IMR-90 (cell line): ENCODE results near the gene FAM217B. TPM values are rescaled to one million over a fixed set of nuclear protein-coding genes. Genes with fewer than 3 reads are reported as not detected.
A peak's percentile ranks its signal among the peaks of the same experiment; 100 is the strongest.

ENCODE experiments used
- ATAC-seq: fragments of 200-7000 bp; cut with Tn5 transposase; 2 replicates; pipeline ENCODE4 v1.9.1; 2020; ENCODE audit warnings: low read depth, mild to moderate bottlenecking, moderate library complexity
- BruUV-seq: library from RNA; stranded (reverse); fragments of 400-500 nt; replicated peaks from 2 replicates; lab custom pipeline; 2021; lab: Mats Ljungman, UMichigan
- CTCF ChIA-PET: fragments of 300-600 bp; formaldehyde crosslinking; extraction: SDS; loops from one replicate; lab custom pipeline; 2021; ENCODE audit warnings: antibody characterized with exemption; lab: Yijun Ruan, JAX
- POLR2A ChIA-PET: fragments of 300-600 bp; sonication (Branson Sonifier 250); formaldehyde crosslinking; loops from one replicate; lab custom pipeline; 2022; ENCODE audit warnings: antibody characterized with exemption; ENCODE audit not compliant: unreplicated experiment; lab: Charles Lee
- DNase-seq: peaks from one replicate; pipeline ENCODE4 v3.0.0; 2013
- H2AFZ ChIP-seq: replicated peaks from 2 replicates; pipeline ENCODE3; 2013; ENCODE audit warnings: low read length, mild to moderate bottlenecking; ENCODE audit not compliant: poor library complexity
- H2AK5ac ChIP-seq: 2 replicates; pipeline ENCODE4 v1.6.1; 2013; ENCODE audit warnings: low read depth, low read length, inconsistent platforms
- H2AK9ac ChIP-seq: replicated peaks from 2 replicates; pipeline ENCODE3; 2013; ENCODE audit warnings: mild to moderate bottlenecking, low read depth, low read length, moderate library complexity; ENCODE audit not compliant: poor library complexity
- H2BK120ac ChIP-seq: 2 replicates; pipeline ENCODE4 v1.6.1; 2013; ENCODE audit warnings: low read depth, low read length, inconsistent platforms
- H2BK15ac ChIP-seq: 3 replicates; pipeline ENCODE4 v1.6.1; 2013; ENCODE audit warnings: low read depth, low read length, inconsistent platforms
- H2BK20ac ChIP-seq: 2 replicates; pipeline ENCODE4 v1.6.1; 2013; ENCODE audit warnings: low read depth, mild to moderate bottlenecking, inconsistent platforms, low read length, moderate library complexity
- H2BK5ac ChIP-seq: 2 replicates; pipeline ENCODE4 v1.6.1; 2013; ENCODE audit warnings: mild to moderate bottlenecking, low read depth, low read length, inconsistent platforms; ENCODE audit not compliant: poor library complexity, severe bottlenecking
- H3K14ac ChIP-seq: replicated peaks from 2 replicates; pipeline ENCODE4 v1.6.1; 2013; ENCODE audit warnings: low read depth, low read length, inconsistent platforms
- H3K18ac ChIP-seq: 2 replicates; pipeline ENCODE4 v1.6.1; 2013; ENCODE audit warnings: low read depth, low read length, control low read depth
- H3K23ac ChIP-seq: 2 replicates; pipeline ENCODE4 v1.6.1; 2013; ENCODE audit warnings: low read depth, low read length, inconsistent platforms
- H3K27ac ChIP-seq: 2 replicates; pipeline ENCODE4 v1.5.1; 2013; ENCODE audit warnings: mild to moderate bottlenecking, control low read depth, low read length; ENCODE audit not compliant: insufficient read depth
- H3K27me3 ChIP-seq: 2 replicates; pipeline ENCODE4 v1.6.1; 2013; ENCODE audit warnings: low read length; ENCODE audit not compliant: control insufficient read depth, insufficient read depth
- H3K36me3 ChIP-seq: 2 replicates; pipeline ENCODE4 v1.6.1; 2013; ENCODE audit warnings: low read length, mixed read lengths; ENCODE audit not compliant: control insufficient read depth, insufficient read depth
- H3K4ac ChIP-seq: 2 replicates; pipeline ENCODE4 v1.6.1; 2013; ENCODE audit warnings: low read depth, low read length, inconsistent platforms
- H3K4me1 ChIP-seq: 2 replicates; pipeline ENCODE4 v1.6.1; 2013; ENCODE audit warnings: low read length, mixed read lengths; ENCODE audit not compliant: control insufficient read depth, insufficient read depth
- H3K4me2 ChIP-seq: 2 replicates; pipeline ENCODE4 v1.6.1; 2013; ENCODE audit warnings: low read depth, mild to moderate bottlenecking, control low read depth, low read length, moderate library complexity
- H3K4me3 ChIP-seq: 2 replicates; pipeline ENCODE4 v1.5.1; 2013; ENCODE audit warnings: low read depth, mild to moderate bottlenecking, control low read depth, low read length, moderate library complexity; ENCODE audit not compliant: insufficient read depth
- H3K56ac ChIP-seq: 2 replicates; pipeline ENCODE4 v1.6.1; 2013; ENCODE audit warnings: low read length, inconsistent platforms; ENCODE audit not compliant: insufficient read depth; ENCODE audit errors: extremely low read depth
- H3K79me1 ChIP-seq, 2 experiments: 2 replicates each; pipeline ENCODE4 v1.6.1; 2013; ENCODE audit warnings: low read length in 2 of 2, inconsistent platforms in 1 of 2, low read depth in 1 of 2
- H3K9ac ChIP-seq: 2 replicates; pipeline ENCODE4 v1.6.1; 2013; ENCODE audit warnings: low read depth, low read length, control low read depth
- H3K9me1 ChIP-seq: 2 replicates; pipeline ENCODE4 v1.6.1; 2013; ENCODE audit warnings: low read length, inconsistent platforms; ENCODE audit not compliant: insufficient read depth
- H3K9me3 ChIP-seq: 2 replicates; pipeline ENCODE4 v1.6.1; 2013; ENCODE audit warnings: low read length; ENCODE audit not compliant: control insufficient read depth, insufficient read depth
- H4K20me1 ChIP-seq: 2 replicates; pipeline ENCODE4 v1.6.1; 2013; ENCODE audit warnings: low read length, inconsistent platforms; ENCODE audit not compliant: insufficient read depth
- H4K5ac ChIP-seq: 2 replicates; pipeline ENCODE4 v1.6.1; 2013; ENCODE audit warnings: mild to moderate bottlenecking, low read depth, low read length, control low read depth
- H4K8ac ChIP-seq, 2 experiments: 2 replicates each; pipeline ENCODE4 v1.6.1; 2013; ENCODE audit warnings: low read depth in 2 of 2, low read length in 2 of 2, control low read depth in 1 of 2, inconsistent platforms in 1 of 2
- H4K91ac ChIP-seq: 2 replicates; pipeline ENCODE4 v1.6.1; 2013; ENCODE audit warnings: low read depth, low read length, inconsistent platforms; ENCODE audit not compliant: insufficient read depth
- BHLHE40 ChIP-seq: fragments of 150-350 bp; IDR thresholded peaks from 2 replicates; pipeline ENCODE4 v1.6.1; 2016; ENCODE audit warnings: mild to moderate bottlenecking, low read depth, low read length
- CEBPB ChIP-seq: IDR thresholded peaks from 2 replicates; pipeline ENCODE4 v1.6.1; 2012; ENCODE audit warnings: low read depth, low read length, improper control_type of control experiment
- CHD1 ChIP-seq: IDR thresholded peaks from 2 replicates; pipeline ENCODE4 v1.6.1; 2012; ENCODE audit warnings: low read depth, low read length, improper control_type of control experiment
- FOS ChIP-seq: fragments of 150-350 bp; IDR thresholded peaks from 2 replicates; pipeline ENCODE4 v1.6.1; 2016; ENCODE audit warnings: low read depth, low read length
- MAZ ChIP-seq: IDR thresholded peaks from 2 replicates; pipeline ENCODE4 v1.6.1; 2012; ENCODE audit warnings: low read depth, mild to moderate bottlenecking, low read length, improper control_type of control experiment, moderate library complexity, borderline replicate concordance
- NFE2L2 ChIP-seq: fragments of 150-350 bp; IDR thresholded peaks from 2 replicates; pipeline ENCODE4 v1.6.1; 2016; ENCODE audit warnings: low read depth, mild to moderate bottlenecking, low read length
- POLR2A ChIP-seq: IDR thresholded peaks from 2 replicates; pipeline ENCODE4 v1.6.1; 2012; ENCODE audit warnings: mild to moderate bottlenecking, low read depth, low read length
- RAD21 ChIP-seq: IDR thresholded peaks from 2 replicates; pipeline ENCODE4 v1.6.1; 2012; ENCODE audit warnings: low read length, improper control_type of control experiment
- SMC3 ChIP-seq: fragments of 150-350 bp; IDR thresholded peaks from 2 replicates; pipeline ENCODE4 v1.6.1; 2016; ENCODE audit warnings: low read depth, mild to moderate bottlenecking, antibody characterized with exemption, low read length, moderate library complexity
- WGBS, 2 experiments: methylation state at CpG; one replicate each; pipeline versions ENCODE4 v1.1.5 to v1.1.7; 2013; ENCODE audit warnings: missing lambda C conversion rate in 2 of 2; ENCODE audit not compliant: insufficient read length in 1 of 2; ENCODE audit errors: extremely low coverage in 2 of 2; 5-methylcytosine and 5-hydroxymethylcytosine counted together
- dilution Hi-C: fragments of 300-500 bp; cut with HindIII; formaldehyde crosslinking; loops from one replicate; pipeline ENCODE4 v1.14.3; 2018; ENCODE audit warnings: low sequenced_read_pairs; ENCODE audit not compliant: unreplicated experiment
- in situ Hi-C: fragments of 300-500 bp; cut with MboI; formaldehyde crosslinking; loops from 3 replicates; pipeline ENCODE4 v1.14.3; 2019; ENCODE audit warnings: low sequenced_read_pairs, inconsistent platforms, mixed read lengths
- intact Hi-C: fragments of 100-400 bp; cut with micrococcal nuclease; formaldehyde crosslinking; loops from 2 replicates; pipeline ENCODE4 v1.10.0; 2022
- polyA plus RNA-seq, 3 experiments: library from polyadenylated mRNA; depleted of rRNA; stranded (reverse); fragments of >200 nt; gene quantifications; 2 replicates each; pipeline ENCODE4 v1.2.3, GENCODE V29; 2012; ENCODE audit warnings: low replicate concordance in 1 of 3
- total RNA-seq: library from RNA; depleted of rRNA; stranded (reverse); fragments of >200 nt; gene quantifications from 2 replicates; pipeline ENCODE4 v1.2.3, GENCODE V29; 2012
- TF ChIP-seq, protein P1 (sequence below): fragments of 150-350 bp; IDR thresholded peaks from 2 replicates; pipeline ENCODE4 v1.6.1; 2017; ENCODE audit warnings: mild to moderate bottlenecking, antibody characterized with exemption, low read length, low read depth

The FAM217B gene
- total and polyA plus RNA-seq, 2 of the 4 experiments (the other 2 are of a cell fraction) = 3.0 to 3.9 TPM

GRCh38 chr20:59945175-59945574 lies 5.0 kb downstream of the FAM217B start:
- H2BK15ac ChIP-seq = no peak overlapping the region
- no peaks in the 10 kb centered on the region for H3K9me3 ChIP-seq
- H3K4ac ChIP-seq = no peak overlapping the region
- H4K20me1 ChIP-seq = no peaks in the 10 kb centered on the region
- no peak for ATAC-seq
- H3K27me3 ChIP-seq = no peaks in the 10 kb centered on the region
- H4K91ac ChIP-seq = no peak overlapping the region
- dilution Hi-C loops (no loop called here), in situ Hi-C loops (no loop called here), intact Hi-C loops (loop anchor here (5.0 to 10.0 kb wide), 3 partner anchors 370 to 1240 kb away; no protein-coding TSS in a partner anchor)
- peaks cover 2% of the 10 kb centered on the region for H3K4me1 ChIP-seq
- no peak overlapping the region for H3K4me3 ChIP-seq
- no peak overlapping the region for H2AK9ac ChIP-seq
- no peak for TF ChIP-seq NFE2L2
- TF ChIP-seq BHLHE40 = no peak
- no peak for TF ChIP-seq CEBPB
- TF ChIP-seq SMC3 = no peak
- TF ChIP-seq RAD21 = no peak
- TF ChIP-seq, protein P1, sequence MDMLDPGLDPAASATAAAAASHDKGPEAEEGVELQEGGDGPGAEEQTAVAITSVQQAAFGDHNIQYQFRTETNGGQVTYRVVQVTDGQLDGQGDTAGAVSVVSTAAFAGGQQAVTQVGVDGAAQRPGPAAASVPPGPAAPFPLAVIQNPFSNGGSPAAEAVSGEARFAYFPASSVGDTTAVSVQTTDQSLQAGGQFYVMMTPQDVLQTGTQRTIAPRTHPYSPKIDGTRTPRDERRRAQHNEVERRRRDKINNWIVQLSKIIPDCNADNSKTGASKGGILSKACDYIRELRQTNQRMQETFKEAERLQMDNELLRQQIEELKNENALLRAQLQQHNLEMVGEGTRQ = no peak
- no peak for TF ChIP-seq CHD1
- no peak for TF ChIP-seq POLR2A
- no peak for TF ChIP-seq MAZ
- no peak for TF ChIP-seq FOS
- no peak overlapping the region for H3K56ac ChIP-seq
- H3K9me1 ChIP-seq = no peaks in the 10 kb centered on the region
- no peak overlapping the region for H2BK120ac ChIP-seq
- no peak overlapping the region for H2AK5ac ChIP-seq
- no peak for DNase-seq
- H3K4me2 ChIP-seq = peak overlapping the region; percentile 12; the same call in 1 of the 2 replicates
- H3K14ac ChIP-seq = no peak overlapping the region
- no peak overlapping the region for H2BK20ac ChIP-seq
- H3K36me3 ChIP-seq = peaks cover 11% of the 10 kb centered on the region
- H3K27ac ChIP-seq = no peak overlapping the region
- no peak overlapping the region for H4K5ac ChIP-seq
- no peak overlapping the region; the same call in 1 of the 2 replicates for H3K9ac ChIP-seq
- BruUV-seq = no TSS peak
- POLR2A ChIA-PET = no interaction called here
- no peak overlapping the region for H2AFZ ChIP-seq
- no peak overlapping the region for H2BK5ac ChIP-seq
- H3K79me1 ChIP-seq = peaks cover 0 to 4% of the 10 kb centered on the region in 2 experiments; a peak in 1 of 4 replicates
- H3K18ac ChIP-seq = no peak overlapping the region
- CTCF ChIA-PET = interaction anchor here (0.6 to 1.6 kb wide), 3 partner anchors 10 to 261 kb away, joined by 3 to 4 read pairs (median 4); partner anchors contain the start of gene SYCP2
- H3K23ac ChIP-seq = no peak overlapping the region
- H4K8ac ChIP-seq = no peak overlapping the region
- no CpG with 5 or more reads among the region's 3 CpGs for WGBS, 2 experiments
